Trophoblast cell (in vitro differentiated cells and primary cell): Measurements from ENCODE around the gene CHST9.

ENCODE experiments used
- DNase-seq, 2 donors: peaks; one replicate each; pipeline ENCODE4 v3.0.0-alpha.2; 2016
- H2AFZ ChIP-seq: 2 replicates; pipeline ENCODE4 v1.6.1; 2013; ENCODE audit warnings: low read length, moderate library complexity, mild to moderate bottlenecking; ENCODE audit not compliant: insufficient read depth, poor library complexity
- H2AK5ac ChIP-seq: 2 replicates; pipeline ENCODE4 v1.6.1; 2013; ENCODE audit warnings: mild to moderate bottlenecking, low read length
- H2BK120ac ChIP-seq: 2 replicates; pipeline ENCODE4 v1.6.1; 2013; ENCODE audit warnings: low read length, mild to moderate bottlenecking, moderate library complexity; ENCODE audit not compliant: insufficient read depth, poor library complexity
- H2BK12ac ChIP-seq: 2 replicates; pipeline ENCODE4 v1.6.1; 2013; ENCODE audit warnings: mild to moderate bottlenecking, low read length, moderate library complexity
- H2BK5ac ChIP-seq: 2 replicates; pipeline ENCODE4 v1.6.1; 2013; ENCODE audit warnings: low read length, low read depth, moderate library complexity, mild to moderate bottlenecking; ENCODE audit not compliant: poor library complexity
- H3K14ac ChIP-seq: 2 replicates; pipeline ENCODE4 v1.6.1; 2013; ENCODE audit warnings: mild to moderate bottlenecking, low read length
- H3K18ac ChIP-seq: 2 replicates; pipeline ENCODE4 v1.6.1; 2013; ENCODE audit warnings: mild to moderate bottlenecking, low read length
- H3K23ac ChIP-seq: 2 replicates; pipeline ENCODE4 v1.6.1; 2013; ENCODE audit warnings: low read length
- H3K27ac ChIP-seq: 2 replicates; pipeline ENCODE4 v1.5.1; 2013; ENCODE audit warnings: low read depth, mild to moderate bottlenecking, inconsistent platforms, low read length, moderate library complexity
- H3K27me3 ChIP-seq: 2 replicates; pipeline ENCODE4 v1.6.1; 2013; ENCODE audit warnings: inconsistent platforms, mild to moderate bottlenecking, low read length, moderate library complexity; ENCODE audit not compliant: insufficient read depth
- H3K36me3 ChIP-seq, 2 experiments: 1 replicate in 1 of 2; 2 replicates in 1 of 2; pipeline ENCODE4 v1.6.1; 2013; ENCODE audit warnings: low read length in 2 of 2, mild to moderate bottlenecking in 2 of 2, moderate library complexity in 1 of 2; ENCODE audit not compliant: insufficient read depth in 2 of 2, control insufficient read depth in 1 of 2
- H3K4ac ChIP-seq: 2 replicates; pipeline ENCODE4 v1.6.1; 2013; ENCODE audit warnings: low read depth, mild to moderate bottlenecking, low read length, moderate library complexity
- H3K4me1 ChIP-seq, 2 experiments: 1 replicate in 1 of 2; 2 replicates in 1 of 2; pipeline ENCODE4 v1.6.1; 2013; ENCODE audit warnings: low read length in 2 of 2, mild to moderate bottlenecking in 2 of 2, moderate library complexity in 1 of 2; ENCODE audit not compliant: insufficient read depth in 2 of 2, control insufficient read depth in 1 of 2
- H3K4me2 ChIP-seq: 2 replicates; pipeline ENCODE4 v1.6.1; 2013; ENCODE audit warnings: inconsistent platforms, mild to moderate bottlenecking, low read length, moderate library complexity
- H3K4me3 ChIP-seq: 2 replicates; pipeline ENCODE4 v1.5.1; 2013; ENCODE audit warnings: mild to moderate bottlenecking, low read depth, low read length, inconsistent platforms
- H3K79me1 ChIP-seq: one replicate; pipeline ENCODE4 v1.6.1; 2013; ENCODE audit warnings: low read length
- H3K79me2 ChIP-seq: 2 replicates; pipeline ENCODE4 v1.6.1; 2013; ENCODE audit warnings: low read length, mild to moderate bottlenecking; ENCODE audit not compliant: control insufficient read depth, insufficient read depth, poor library complexity
- H3K9ac ChIP-seq: 2 replicates; pipeline ENCODE4 v1.6.1; 2013; ENCODE audit warnings: mild to moderate bottlenecking, low read length
- H3K9me3 ChIP-seq: 2 replicates; pipeline ENCODE4 v1.6.1; 2013; ENCODE audit warnings: low read depth, mild to moderate bottlenecking, control low read depth, inconsistent platforms, low read length; ENCODE audit not compliant: insufficient read depth
- H4K12ac ChIP-seq: 2 replicates; pipeline ENCODE4 v1.6.1; 2013; ENCODE audit warnings: low read depth, mild to moderate bottlenecking, low read length, moderate library complexity
- H4K8ac ChIP-seq: 2 replicates; pipeline ENCODE4 v1.6.1; 2013; ENCODE audit warnings: low read depth, mild to moderate bottlenecking, low read length, moderate library complexity
- H4K91ac ChIP-seq: one replicate; pipeline ENCODE4 v1.6.1; 2013; ENCODE audit warnings: low read depth, mild to moderate bottlenecking, low read length, moderate library complexity
- WGBS: extraction: QIAGEN DNeasy Blood & Tissue Kit; methylation state at CpG from one replicate; pipeline ENCODE4 v1.1.7; 2013; ENCODE audit warnings: missing lambda C conversion rate; ENCODE audit not compliant: insufficient read length, insufficient coverage; ENCODE audit errors: extremely low coverage; 5-methylcytosine and 5-hydroxymethylcytosine counted together

CHST9 gene

DNA sequence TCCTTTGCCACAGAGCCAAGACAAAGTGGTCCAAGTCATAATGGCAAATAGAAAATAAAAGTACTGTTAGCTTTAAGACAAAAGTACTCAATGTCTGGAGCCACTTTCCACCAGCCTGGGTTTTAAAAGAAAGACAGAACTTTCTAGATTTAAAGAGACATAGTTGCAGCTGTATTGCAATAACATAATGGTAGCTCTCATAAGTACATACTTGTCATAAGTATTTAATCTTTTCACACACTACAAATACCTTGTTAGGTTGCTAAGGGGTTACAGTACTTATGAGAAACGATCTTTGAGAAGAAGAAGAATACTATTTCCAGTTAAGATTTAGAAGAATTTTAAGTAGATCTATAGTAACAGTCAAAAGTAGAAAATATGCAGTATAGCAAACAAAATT is 290.7 kb downstream of the CHST9 start:
- no peaks in the 10 kb centered on the region for H3K4me1 ChIP-seq
- H4K8ac ChIP-seq, result no peak overlapping the region
- H3K14ac ChIP-seq, result no peak overlapping the region
- no peaks in the 10 kb centered on the region for H3K79me2 ChIP-seq
- no peaks in the 10 kb centered on the region for H3K27me3 ChIP-seq
- H3K4me3 ChIP-seq, result no peak overlapping the region
- no peak overlapping the region for H4K91ac ChIP-seq
- H3K9me3 ChIP-seq, result no peaks in the 10 kb centered on the region
- no peak overlapping the region for H2BK5ac ChIP-seq
- H2BK120ac ChIP-seq, result no peak overlapping the region
- no peak overlapping the region for H2AFZ ChIP-seq
- H3K79me1 ChIP-seq, result no peaks in the 10 kb centered on the region
- no CpG with 5 or more reads among the region's 1 CpG for WGBS
- peak in 1 of 2 donors; percentile 21 for DNase-seq
- H3K18ac ChIP-seq, result no peak overlapping the region
- H3K27ac ChIP-seq, result no peak overlapping the region
- no peak overlapping the region for H2BK12ac ChIP-seq
- H3K4ac ChIP-seq, result no peak overlapping the region
- H3K4me2 ChIP-seq, result no peak overlapping the region
- H3K36me3 ChIP-seq, result no peaks in the 10 kb centered on the region
- no peak overlapping the region for H3K9ac ChIP-seq
- H3K23ac ChIP-seq, result no peak overlapping the region
- no peak overlapping the region for H2AK5ac ChIP-seq
- no peak overlapping the region for H4K12ac ChIP-seq

DNA sequence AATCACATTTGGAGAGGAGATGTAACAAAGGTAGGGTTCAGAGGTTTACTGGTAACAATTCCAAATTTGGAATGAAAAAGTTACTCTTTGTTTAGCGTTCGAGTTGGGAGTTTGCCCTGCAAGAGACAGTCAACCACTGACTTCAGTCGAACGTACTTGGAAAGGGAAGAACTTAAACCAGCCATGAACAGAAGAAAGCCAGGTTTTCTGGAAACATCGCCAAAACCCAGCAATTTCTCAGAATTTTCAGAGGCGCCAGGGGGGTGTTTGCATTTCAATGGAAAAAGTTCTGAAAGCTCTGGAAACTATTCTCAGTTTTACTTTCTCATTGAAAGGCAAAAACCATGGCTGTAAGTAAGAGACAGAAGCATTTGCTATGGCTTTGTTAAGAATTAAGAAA is 291.1 kb downstream of the CHST9 start:
- H2AK5ac ChIP-seq, result no peak overlapping the region
- no peak for DNase-seq
- no peak overlapping the region for H4K91ac ChIP-seq
- H4K12ac ChIP-seq, result no peak overlapping the region
- H4K8ac ChIP-seq, result no peak overlapping the region
- no peak overlapping the region for H2BK5ac ChIP-seq
- H3K79me1 ChIP-seq, result no peaks in the 10 kb centered on the region
- no peak overlapping the region for H3K9ac ChIP-seq
- H3K4me1 ChIP-seq, result no peaks in the 10 kb centered on the region
- no peaks in the 10 kb centered on the region for H3K79me2 ChIP-seq
- no peak overlapping the region for H3K4me3 ChIP-seq
- H3K4ac ChIP-seq, result no peak overlapping the region
- H2BK12ac ChIP-seq, result no peak overlapping the region
- no peak overlapping the region for H3K14ac ChIP-seq
- H3K27me3 ChIP-seq, result no peaks in the 10 kb centered on the region
- no peaks in the 10 kb centered on the region for H3K9me3 ChIP-seq
- no CpG with 5 or more reads among the region's 6 CpGs for WGBS
- no peak overlapping the region for H3K18ac ChIP-seq
- no peak overlapping the region for H2AFZ ChIP-seq
- H2BK120ac ChIP-seq, result no peak overlapping the region
- no peaks in the 10 kb centered on the region for H3K36me3 ChIP-seq
- H3K27ac ChIP-seq, result no peak overlapping the region
- no peak overlapping the region for H3K23ac ChIP-seq
- H3K4me2 ChIP-seq, result no peak overlapping the region

DNA sequence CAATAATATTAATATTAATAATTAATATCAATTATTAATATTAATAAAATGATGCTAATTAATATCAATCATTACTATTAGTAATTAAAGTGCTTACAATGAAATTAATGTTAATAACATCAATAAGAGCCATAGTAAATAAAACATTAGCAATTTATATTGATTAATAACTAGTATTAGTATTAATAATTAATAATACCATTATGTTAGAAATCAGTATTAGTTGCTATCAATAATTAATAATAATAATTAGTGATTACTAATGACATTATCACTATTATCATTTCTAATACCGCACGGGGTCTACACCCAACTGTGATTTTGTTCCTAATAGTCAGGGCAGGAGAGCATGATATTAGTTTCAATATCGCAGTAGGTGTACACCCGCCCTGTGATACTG is 296.8 kb downstream of the CHST9 start:
- no peak overlapping the region for H4K91ac ChIP-seq
- H3K9me3 ChIP-seq, result no peaks in the 10 kb centered on the region
- no peak overlapping the region for H3K14ac ChIP-seq
- WGBS, result no CpG with 5 or more reads among the region's 4 CpGs
- no peak overlapping the region for H3K27ac ChIP-seq
- no peak overlapping the region for H2AK5ac ChIP-seq
- H3K4me2 ChIP-seq, result no peak overlapping the region
- H2BK12ac ChIP-seq, result no peak overlapping the region
- no peak overlapping the region for H4K12ac ChIP-seq
- no peak overlapping the region for H2BK5ac ChIP-seq
- no peaks in the 10 kb centered on the region for H3K27me3 ChIP-seq
- no peaks in the 10 kb centered on the region for H3K79me1 ChIP-seq
- no peak overlapping the region for H3K18ac ChIP-seq
- no peaks in the 10 kb centered on the region for H3K79me2 ChIP-seq
- H3K23ac ChIP-seq, result no peak overlapping the region
- no peak overlapping the region for H4K8ac ChIP-seq
- H3K4me3 ChIP-seq, result no peak overlapping the region
- no peak overlapping the region for H3K4ac ChIP-seq
- no peak overlapping the region for H3K9ac ChIP-seq
- no peaks in the 10 kb centered on the region for H3K4me1 ChIP-seq
- H3K36me3 ChIP-seq, result no peaks in the 10 kb centered on the region
- H2AFZ ChIP-seq, result no peak overlapping the region
- no peak overlapping the region for H2BK120ac ChIP-seq
- no peak for DNase-seq

DNA sequence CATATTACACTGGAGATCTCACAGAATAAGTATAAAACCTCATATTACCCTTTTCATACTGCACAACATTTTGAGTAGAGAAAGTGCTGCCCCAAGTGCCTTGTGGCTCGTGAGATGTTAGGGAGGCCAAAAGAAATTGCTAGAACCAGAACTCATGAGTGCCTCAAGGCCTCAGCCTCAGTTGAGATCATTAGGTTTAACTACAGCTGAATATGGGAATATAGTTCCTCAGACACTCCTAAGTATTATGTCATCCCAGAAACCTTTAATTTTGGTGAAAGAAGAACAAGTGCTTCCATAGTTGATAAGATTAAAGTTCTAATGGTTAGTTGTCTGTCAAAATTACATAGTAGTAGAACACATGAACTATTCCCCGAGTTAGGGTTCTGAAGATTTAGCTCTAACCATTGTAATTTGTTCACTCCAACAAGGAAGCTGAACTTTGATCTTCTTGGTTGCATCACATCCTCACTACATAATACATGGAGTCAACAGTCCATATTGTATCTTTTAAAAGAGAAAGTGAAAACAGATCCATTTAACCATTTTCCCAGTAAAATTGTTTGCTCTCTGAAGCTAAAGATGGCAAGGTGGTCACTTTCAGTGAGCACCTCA is 310.0 kb downstream of the CHST9 start:
- Histone ChIP-seq H2BK5ac (no peak overlapping the region), H3K4me2 (no peak overlapping the region), H4K91ac (no peak overlapping the region), H3K79me2 (no peaks in the 10 kb centered on the region), H4K12ac (no peak overlapping the region), H3K36me3 (no peaks in the 10 kb centered on the region), H3K9ac (no peak overlapping the region), H2AK5ac (no peak overlapping the region), H3K4me1 (no peaks in the 10 kb centered on the region), H3K4ac (no peak overlapping the region), H3K18ac (no peak overlapping the region), H2BK120ac (no peak overlapping the region), H3K9me3 (no peaks in the 10 kb centered on the region), H3K79me1 (no peaks in the 10 kb centered on the region), H3K23ac (no peak overlapping the region), H3K4me3 (no peak overlapping the region), H2AFZ (no peak overlapping the region), H2BK12ac (no peak overlapping the region), H3K14ac (no peak overlapping the region), H3K27ac (no peak overlapping the region), H3K27me3 (no peaks in the 10 kb centered on the region), H4K8ac (no peak overlapping the region)
- WGBS, result no CpG with 5 or more reads among the region's 2 CpGs
- DNase-seq, result no peak
